ENCODE measurements around the gene LDLR.

- TF ChIP-seq GATA3 (IDR thresholded peaks at IDR 0.05; ENCODE audit: low read depth, low read length) (no peak), GATA2 (IDR thresholded peaks at IDR 0.05; ENCODE audit: low read depth, low read length) (no peak)
Observed at GRCh38 chr19:11054200-11054599, 35.1 kb upstream of the LDLR start.

Data from SH-SY5Y (cell line).